NT2/D1 (cell line): ENCODE data around the gene TPD52L1.

Experiments used
- DNase-seq: peaks from one replicate; pipeline ENCODE4 v3.0.0-alpha.2; 2011; ENCODE audit warnings: low read depth, low spot score
- H3K27me3 ChIP-seq: 2 replicates; pipeline ENCODE4 v1.6.0; 2011; ENCODE audit warnings: mild to moderate bottlenecking; ENCODE audit not compliant: insufficient read length, insufficient read depth
- H3K36me3 ChIP-seq: 2 replicates; pipeline ENCODE4 v1.6.1; 2011; ENCODE audit warnings: mild to moderate bottlenecking, low read length, mixed read lengths; ENCODE audit not compliant: insufficient read depth, insufficient read length
- H3K4me1 ChIP-seq: 2 replicates; pipeline ENCODE4 v1.5.1; 2011; ENCODE audit not compliant: insufficient read depth, insufficient read length
- H3K4me3 ChIP-seq: 2 replicates; pipeline ENCODE4 v1.5.1; 2011; ENCODE audit warnings: low read depth; ENCODE audit not compliant: insufficient read length
- H3K9ac ChIP-seq: 2 replicates; pipeline ENCODE4 v1.6.0; 2011; ENCODE audit warnings: low read depth; ENCODE audit not compliant: insufficient read length
- H3K9me3 ChIP-seq: 2 replicates; pipeline ENCODE4 v1.5.1; 2011; ENCODE audit warnings: mild to moderate bottlenecking, low read length; ENCODE audit not compliant: insufficient read depth
- SUZ12 ChIP-seq: IDR thresholded peaks from 2 replicates; pipeline ENCODE4 v1.6.1; 2011; ENCODE audit not compliant: insufficient read length, insufficient read depth; ENCODE audit errors: extremely low read depth
- YY1 ChIP-seq: IDR thresholded peaks from 2 replicates; pipeline ENCODE4 v1.6.1; 2011; ENCODE audit not compliant: insufficient read length, insufficient read depth
- ZNF274 ChIP-seq: IDR thresholded peaks from 2 replicates; pipeline ENCODE4 v1.6.1; 2011; ENCODE audit warnings: mild to moderate bottlenecking, low read depth, low read length

The TPD52L1 gene

GRCh38 chr6:125262016-125263013, 108.7 kb downstream of the TPD52L1 start:
- no peak for DNase-seq
- Histone ChIP-seq H3K4me1 (no peaks in the 10 kb centered on the region), H3K27me3 (no peaks in the 10 kb centered on the region), H3K4me3 (no peak overlapping the region), H3K9me3 (no peaks in the 10 kb centered on the region), H3K9ac (no peak overlapping the region), H3K36me3 (no peaks in the 10 kb centered on the region)
- TF ChIP-seq YY1: no peak
- TF ChIP-seq ZNF274: no peak
- TF ChIP-seq SUZ12: no peak

- Histone ChIP-seq H3K4me1 (no peaks in the 10 kb centered on the region), H3K36me3 (no peaks in the 10 kb centered on the region), H3K9ac (no peak overlapping the region), H3K4me3 (no peak overlapping the region), H3K9me3 (no peaks in the 10 kb centered on the region), H3K27me3 (no peaks in the 10 kb centered on the region)
- TF ChIP-seq YY1 (no peak), ZNF274 (no peak), SUZ12 (no peak)
- no peak for DNase-seq
Measured at GRCh38 chr6:125264476-125264875, 110.9 kb downstream of the TPD52L1 start.

- H3K9ac ChIP-seq: no peak overlapping the region
- no peaks in the 10 kb centered on the region for H3K9me3 ChIP-seq
- TF ChIP-seq ZNF274: no peak
- no peak for TF ChIP-seq YY1
- TF ChIP-seq SUZ12: no peak
- H3K27me3 ChIP-seq: no peaks in the 10 kb centered on the region
- no peak overlapping the region for H3K4me3 ChIP-seq
- peaks cover 14% of the 10 kb centered on the region for H3K36me3 ChIP-seq
- no peaks in the 10 kb centered on the region for H3K4me1 ChIP-seq
- no peak for DNase-seq
Measured at GRCh38 chr6:125267806-125268523, 114.4 kb downstream of the TPD52L1 start.

GRCh38 chr6:125268765-125269164, 115.2 kb downstream of the TPD52L1 start:
- H3K36me3 ChIP-seq: peaks cover 22% of the 10 kb centered on the region
- H3K27me3 ChIP-seq: no peaks in the 10 kb centered on the region
- no peak for DNase-seq
- no peaks in the 10 kb centered on the region for H3K4me1 ChIP-seq
- no peaks in the 10 kb centered on the region for H3K9me3 ChIP-seq
- TF ChIP-seq SUZ12 (no peak), ZNF274 (no peak), YY1 (no peak)
- H3K9ac ChIP-seq: no peak overlapping the region
- no peak overlapping the region for H3K4me3 ChIP-seq

- H3K27me3 ChIP-seq: no peaks in the 10 kb centered on the region
- DNase-seq: no peak
- no peak overlapping the region for H3K9ac ChIP-seq
- H3K4me3 ChIP-seq: no peak overlapping the region
- TF ChIP-seq ZNF274: no peak
- no peak for TF ChIP-seq SUZ12
- no peak for TF ChIP-seq YY1
- peaks cover 29% of the 10 kb centered on the region for H3K36me3 ChIP-seq
- H3K9me3 ChIP-seq: no peaks in the 10 kb centered on the region
- no peaks in the 10 kb centered on the region for H3K4me1 ChIP-seq
Measured at GRCh38 chr6:125269328-125269985, 115.9 kb downstream of the TPD52L1 start.

- H3K36me3 ChIP-seq: peaks cover 32% of the 10 kb centered on the region
- DNase-seq: no peak
- no peak for TF ChIP-seq YY1
- no peak for TF ChIP-seq ZNF274
- no peak for TF ChIP-seq SUZ12
- no peaks in the 10 kb centered on the region for H3K27me3 ChIP-seq
- no peak overlapping the region for H3K4me3 ChIP-seq
- no peak overlapping the region for H3K9ac ChIP-seq
- H3K4me1 ChIP-seq: no peaks in the 10 kb centered on the region
- no peaks in the 10 kb centered on the region for H3K9me3 ChIP-seq
Measured at GRCh38 chr6:125270380-125270779, 116.8 kb downstream of the TPD52L1 start.
